ENCODE results near the gene ABI3BP.

DNA sequence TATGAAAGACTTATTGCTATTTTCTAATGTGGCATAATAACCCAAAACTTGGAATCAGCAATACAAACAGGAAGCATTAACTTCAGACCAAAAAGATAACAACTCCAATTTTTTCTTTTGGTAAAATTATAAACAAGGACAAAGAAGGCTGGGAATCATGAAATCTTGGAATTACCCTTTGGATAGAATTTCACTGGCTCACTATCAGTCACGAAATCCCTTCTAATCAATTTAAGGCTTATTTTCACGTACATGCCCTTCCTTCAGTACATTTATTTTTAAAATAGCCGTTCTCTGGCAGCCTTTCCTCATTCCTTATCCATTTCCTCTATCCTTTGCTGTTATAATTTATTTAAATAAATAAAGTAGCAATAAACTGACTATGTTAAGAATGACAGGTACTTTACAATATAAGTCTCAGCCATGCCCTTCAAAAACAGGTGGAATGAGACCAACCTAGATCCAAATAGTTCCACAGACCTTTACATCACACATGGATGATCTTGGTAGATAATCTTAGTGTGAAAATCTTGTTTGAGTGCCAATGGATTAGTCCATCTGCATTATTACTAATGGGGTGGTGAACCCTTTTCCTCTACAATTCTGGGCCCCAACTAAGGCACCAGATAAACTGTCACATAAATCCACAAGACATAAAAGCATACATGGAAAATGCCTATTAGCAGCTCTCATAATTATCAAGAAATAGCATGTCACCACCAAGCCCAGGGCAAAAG is 38.9 kb downstream of the ABI3BP start:
- TF ChIP-seq, protein P1, sequence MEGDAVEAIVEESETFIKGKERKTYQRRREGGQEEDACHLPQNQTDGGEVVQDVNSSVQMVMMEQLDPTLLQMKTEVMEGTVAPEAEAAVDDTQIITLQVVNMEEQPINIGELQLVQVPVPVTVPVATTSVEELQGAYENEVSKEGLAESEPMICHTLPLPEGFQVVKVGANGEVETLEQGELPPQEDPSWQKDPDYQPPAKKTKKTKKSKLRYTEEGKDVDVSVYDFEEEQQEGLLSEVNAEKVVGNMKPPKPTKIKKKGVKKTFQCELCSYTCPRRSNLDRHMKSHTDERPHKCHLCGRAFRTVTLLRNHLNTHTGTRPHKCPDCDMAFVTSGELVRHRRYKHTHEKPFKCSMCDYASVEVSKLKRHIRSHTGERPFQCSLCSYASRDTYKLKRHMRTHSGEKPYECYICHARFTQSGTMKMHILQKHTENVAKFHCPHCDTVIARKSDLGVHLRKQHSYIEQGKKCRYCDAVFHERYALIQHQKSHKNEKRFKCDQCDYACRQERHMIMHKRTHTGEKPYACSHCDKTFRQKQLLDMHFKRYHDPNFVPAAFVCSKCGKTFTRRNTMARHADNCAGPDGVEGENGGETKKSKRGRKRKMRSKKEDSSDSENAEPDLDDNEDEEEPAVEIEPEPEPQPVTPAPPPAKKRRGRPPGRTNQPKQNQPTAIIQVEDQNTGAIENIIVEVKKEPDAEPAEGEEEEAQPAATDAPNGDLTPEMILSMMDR (conservative IDR thresholded peaks at IDR 0.05): no peak
- TF ChIP-seq ZFX (IDR thresholded peaks at IDR 0.05): no peak
